Skeletal muscle satellite cell (primary cell): ENCODE measurements around the gene HOXC12. TPM values are rescaled to one million over a fixed set of nuclear protein-coding genes. Genes with fewer than 3 reads are reported as not detected.
A peak's percentile ranks its signal among the peaks of the same experiment; 100 is the strongest.

ENCODE experiments used
- H3K27me3 ChIP-seq: 2 replicates; pipeline ENCODE4 v1.7.0; 2013; ENCODE audit warnings: low read length; ENCODE audit not compliant: control insufficient read depth, insufficient read depth
- H3K36me3 ChIP-seq: 2 replicates; pipeline ENCODE4 v1.7.0; 2013; ENCODE audit warnings: mild to moderate bottlenecking, control low read depth, low read length; ENCODE audit not compliant: insufficient read depth
- H3K4me1 ChIP-seq: 2 replicates; pipeline ENCODE4 v1.7.0; 2013; ENCODE audit warnings: low read length; ENCODE audit not compliant: control insufficient read depth, insufficient read depth
- H3K4me2 ChIP-seq: 2 replicates; pipeline ENCODE4 v1.7.0; 2013; ENCODE audit warnings: mild to moderate bottlenecking, low read length
- H3K4me3 ChIP-seq: 2 replicates; pipeline ENCODE4 v1.7.0; 2013; ENCODE audit warnings: low read length
- H3K9ac ChIP-seq: 2 replicates; pipeline ENCODE4 v1.7.0; 2013; ENCODE audit warnings: mild to moderate bottlenecking, low read depth, low read length, moderate library complexity
- H3K9me3 ChIP-seq: replicated peaks from 2 replicates; pipeline ENCODE4 v1.7.0; 2013; ENCODE audit warnings: mild to moderate bottlenecking, control low read depth, low read length
- small RNA-seq: library from RNA; depleted of rRNA; stranded (forward); fragments of <200 nt; gene quantifications from one replicate; pipeline ENCODE3, GENCODE V24; 2012

Gene HOXC12

DNA sequence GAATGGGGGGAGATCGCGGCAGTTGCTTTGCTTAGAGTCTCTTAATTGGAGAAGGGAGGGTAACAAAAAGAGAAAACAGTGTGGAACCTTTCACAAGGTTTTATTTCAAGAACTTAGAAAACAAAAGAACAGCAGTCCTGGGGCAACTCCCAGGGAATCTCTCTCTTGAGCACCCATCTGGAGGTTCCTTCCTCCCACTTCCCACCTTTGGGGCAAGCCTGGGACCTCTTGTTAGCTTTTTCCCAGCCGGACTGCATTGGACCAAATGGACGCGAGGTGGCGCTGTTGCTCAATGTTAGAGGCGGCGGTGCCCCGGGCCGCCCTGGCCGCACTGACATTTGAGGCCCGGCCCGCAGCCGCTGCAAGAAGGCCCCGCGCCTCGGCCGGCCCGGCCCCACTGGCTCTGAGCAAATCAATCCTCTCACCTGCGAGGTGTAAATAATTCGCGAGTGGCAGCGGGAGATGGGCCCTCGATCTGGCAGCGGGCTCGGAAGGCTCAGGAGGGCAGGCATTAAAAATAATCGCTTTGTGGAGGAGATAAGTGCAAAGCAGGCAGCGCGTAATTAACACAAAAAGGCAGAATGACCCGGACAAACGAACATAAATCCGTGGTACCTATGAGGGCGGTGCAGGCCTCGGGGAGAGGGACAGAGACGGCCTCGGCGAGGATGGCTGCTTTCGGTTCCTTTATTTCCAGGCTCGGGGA, 51.3 kb downstream of the HOXC12 start:
- Histone ChIP-seq H3K36me3 (peaks cover 20% of the 10 kb centered on the region), H3K9ac (peak overlapping the region; percentile 89)

DNA sequence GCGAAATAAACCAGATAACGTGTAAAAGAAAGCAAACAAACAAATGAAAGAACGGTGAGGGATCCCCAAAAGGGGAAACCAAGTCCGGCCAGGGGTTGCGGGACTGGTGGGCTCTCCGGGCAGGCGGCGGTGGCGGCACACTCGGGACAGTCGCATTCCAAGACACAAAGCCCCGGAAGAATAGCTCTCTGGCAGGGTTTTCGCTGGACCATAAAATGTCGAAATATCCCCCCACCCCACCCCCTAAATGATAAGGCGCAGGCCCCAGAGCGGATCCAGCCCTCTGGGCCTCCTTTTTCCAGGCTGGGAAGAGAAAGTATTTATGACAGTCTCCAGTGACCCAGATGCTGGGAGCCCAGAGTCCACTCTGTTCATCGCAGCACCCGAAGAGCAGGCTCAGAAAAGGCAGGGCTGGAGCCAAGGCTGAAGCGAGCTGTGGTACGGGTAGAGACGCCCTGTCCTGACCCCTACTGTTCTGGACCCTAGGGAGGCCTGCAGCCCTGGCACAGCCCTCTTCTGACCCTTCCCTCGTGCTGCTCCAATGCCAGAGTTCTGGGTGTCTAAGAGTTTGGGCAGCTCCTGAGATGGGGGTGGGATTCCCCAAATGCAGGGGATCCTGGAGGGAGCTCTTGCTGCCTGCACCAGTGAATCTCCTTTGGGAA, 52.0 kb downstream of the HOXC12 start:
- Histone ChIP-seq H3K4me3 (peak overlapping the region; percentile 67), H3K4me1 (peaks cover 76% of the 10 kb centered on the region), H3K9ac (peak overlapping the region; percentile 89), H3K9me3 (no peaks in the 10 kb centered on the region), H3K4me2 (peak overlapping the region; percentile 95), H3K36me3 (peaks cover 22% of the 10 kb centered on the region), H3K27me3 (no peaks in the 10 kb centered on the region)

More for the DNA sequence above, 51.3 kb downstream of the HOXC12 start:
- no peaks in the 10 kb centered on the region for H3K9me3 ChIP-seq
- H3K4me3 ChIP-seq: peak overlapping the region; percentile 67
- H3K4me2 ChIP-seq: peak overlapping the region; percentile 95
- H3K4me1 ChIP-seq: peaks cover 78% of the 10 kb centered on the region
- H3K27me3 ChIP-seq: no peaks in the 10 kb centered on the region

DNA sequence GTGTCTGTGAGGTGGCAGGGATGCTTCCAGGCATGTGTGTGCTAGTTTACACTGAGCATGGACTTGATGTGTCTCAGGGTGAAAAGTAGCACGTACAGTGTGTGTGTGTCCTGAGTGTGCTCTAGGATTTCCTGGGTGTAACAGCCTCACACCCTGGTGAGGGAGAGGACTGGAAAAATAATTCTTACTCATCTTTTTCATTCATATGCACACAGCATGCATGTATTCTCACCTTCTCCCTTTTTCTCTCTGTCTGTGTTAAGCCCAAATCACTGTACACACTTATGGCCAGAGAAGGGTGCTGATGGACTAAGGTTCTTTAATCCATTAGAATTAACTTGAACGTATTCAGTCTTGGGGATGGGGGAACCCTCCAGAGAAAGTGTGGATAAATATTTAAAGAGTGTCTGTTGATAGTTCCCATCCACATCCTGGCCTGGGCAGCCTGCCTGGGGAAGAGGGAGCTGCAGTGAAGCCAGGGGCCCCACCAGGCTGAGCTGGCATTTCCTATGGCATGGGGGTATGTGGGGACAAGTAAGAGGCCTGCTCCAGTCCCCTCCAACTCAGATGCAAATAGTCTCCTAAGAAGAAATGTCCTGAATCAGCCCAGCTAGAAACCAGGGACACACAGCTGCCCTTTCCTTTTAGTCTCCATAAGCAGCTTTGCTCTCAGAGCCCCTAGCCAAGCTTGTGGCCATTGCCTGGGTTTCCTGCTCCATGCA, 53.0 kb downstream of the HOXC12 start:
- Histone ChIP-seq H3K9me3 (no peaks in the 10 kb centered on the region), H3K4me3 (peak overlapping the region; percentile 67), H3K4me2 (peak overlapping the region; percentile 95), H3K4me1 (peaks cover 75% of the 10 kb centered on the region), H3K36me3 (peaks cover 18% of the 10 kb centered on the region), H3K9ac (peak overlapping the region; percentile 89), H3K27me3 (no peaks in the 10 kb centered on the region)

DNA sequence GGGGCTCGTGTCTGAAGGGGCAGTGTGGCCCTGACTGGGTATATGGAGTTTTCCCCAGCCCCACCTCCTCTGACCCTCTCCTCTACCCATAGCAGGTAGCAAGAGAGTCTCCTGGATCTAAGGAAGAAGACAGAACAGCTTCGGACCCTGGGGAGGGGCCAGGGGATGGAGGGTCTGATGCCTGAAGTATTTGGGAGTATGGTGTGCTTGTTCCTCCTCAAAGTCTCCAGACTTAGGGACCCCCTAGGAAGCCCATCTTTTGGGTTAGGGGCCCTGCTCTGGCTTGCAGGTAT, 53.5 kb downstream of the HOXC12 start:
- Histone ChIP-seq H3K9me3 (no peaks in the 10 kb centered on the region), H3K4me3 (peak overlapping the region; percentile 67), H3K4me1 (peaks cover 76% of the 10 kb centered on the region), H3K4me2 (peak overlapping the region; percentile 95), H3K9ac (peak overlapping the region; percentile 89), H3K36me3 (peaks cover 15% of the 10 kb centered on the region), H3K27me3 (no peaks in the 10 kb centered on the region)

Small RNAs within 50 kb of the gene (small RNA-seq; reads per million reads assigned to genes)
- gene AC012531.3: not detected
- gene AC012531.4: not detected
- gene MIR196A2: 0.42 reads per million
- not detected for gene RF01905
- gene RF01906: not detected
